Erythroblast (primary cell): Measurements from ENCODE around the gene CYTH3.
A peak's percentile ranks its signal among the peaks of the same experiment; 100 is the strongest.
"Not testable (repeated sequence)": the region's sequence is repeated elsewhere in the genome, so short reads cannot be mapped to it uniquely, and the experiment has no call there.

ENCODE experiments used
- DNase-seq, 2 experiments: peaks; one replicate each; lab custom pipeline; 2025; lab: John Stamatoyannopoulos, UW
- GATA1 ChIP-seq: IDR thresholded peaks from 2 replicates; pipeline ENCODE4 v1.6.1; 2011; ENCODE audit warnings: low read depth, mild to moderate bottlenecking, control low read depth, low read length, moderate library complexity
- POLR2A ChIP-seq: IDR thresholded peaks from 2 replicates; pipeline ENCODE4 v1.6.1; 2011; ENCODE audit warnings: mild to moderate bottlenecking, low read length

The CYTH3 gene, protein sequence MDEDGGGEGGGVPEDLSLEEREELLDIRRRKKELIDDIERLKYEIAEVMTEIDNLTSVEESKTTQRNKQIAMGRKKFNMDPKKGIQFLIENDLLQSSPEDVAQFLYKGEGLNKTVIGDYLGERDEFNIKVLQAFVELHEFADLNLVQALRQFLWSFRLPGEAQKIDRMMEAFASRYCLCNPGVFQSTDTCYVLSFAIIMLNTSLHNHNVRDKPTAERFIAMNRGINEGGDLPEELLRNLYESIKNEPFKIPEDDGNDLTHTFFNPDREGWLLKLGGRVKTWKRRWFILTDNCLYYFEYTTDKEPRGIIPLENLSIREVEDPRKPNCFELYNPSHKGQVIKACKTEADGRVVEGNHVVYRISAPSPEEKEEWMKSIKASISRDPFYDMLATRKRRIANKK

DNA sequence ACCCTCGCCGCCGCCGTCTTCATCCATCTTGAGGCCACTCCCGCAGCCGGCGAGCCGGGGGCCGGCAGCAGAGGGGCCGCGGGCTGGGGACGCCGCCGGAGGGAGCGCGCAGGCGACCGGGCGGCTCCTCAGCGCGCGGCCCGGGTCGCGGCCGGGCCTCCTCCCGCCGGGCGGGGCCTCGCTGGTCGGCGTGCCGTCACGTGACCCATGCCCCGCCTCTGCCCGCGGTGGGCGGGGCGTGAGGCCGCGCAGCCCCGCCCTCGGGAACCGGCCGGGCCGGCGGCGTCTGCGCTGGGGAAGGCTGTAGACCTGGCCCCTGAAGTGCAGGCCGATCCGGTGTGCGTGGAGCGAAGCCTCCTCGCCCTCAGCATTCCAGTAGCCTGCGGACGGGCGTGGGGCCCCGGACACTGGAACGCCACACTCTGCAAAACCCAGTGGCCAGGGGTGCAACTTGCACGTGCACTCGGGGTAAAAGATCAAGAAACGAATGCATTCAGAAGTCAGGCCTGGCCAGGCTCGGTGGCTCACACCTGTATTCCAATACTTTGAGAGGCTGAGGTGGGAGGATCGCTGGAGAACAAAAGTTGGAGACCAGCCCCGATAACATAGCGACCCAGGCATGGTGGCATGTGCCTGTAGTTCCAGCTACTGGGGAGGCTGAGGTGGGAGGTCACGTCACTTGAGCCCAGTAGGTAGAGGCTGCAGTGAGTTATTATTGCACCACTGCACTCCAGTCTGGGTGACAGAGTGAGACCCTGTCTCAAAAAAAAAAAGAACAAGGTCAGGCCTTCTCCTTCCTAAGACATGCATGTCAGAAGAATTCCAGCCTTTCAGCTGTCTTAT, at the start of gene CYTH3:
CYTH3 (minus strand) TSS at position 144 of the 843 bp plus-strand sequence; CDS start at position 27, 117 bp downstream.
- peak; percentile 87 to 94 for DNase-seq

DNA sequence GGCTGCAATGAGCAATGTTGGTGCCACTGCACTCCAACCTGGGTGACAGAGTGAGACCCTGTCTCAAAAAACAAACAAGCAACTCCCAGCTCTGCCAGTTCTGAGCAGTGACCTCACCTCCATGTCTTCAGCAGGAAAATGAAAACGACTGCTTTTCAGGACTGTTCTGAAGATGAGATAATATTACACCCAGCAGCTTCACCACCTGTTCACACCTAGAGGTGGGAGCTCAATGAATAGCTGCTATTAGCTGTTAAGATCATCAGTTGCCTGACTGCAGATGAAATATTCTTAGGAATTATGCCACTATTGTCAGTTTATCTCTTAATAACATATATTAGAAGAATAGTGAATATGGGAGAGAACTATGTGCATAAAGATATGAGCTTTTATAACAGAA, 48.4 kb upstream of the CYTH3 start:
- no peak for DNase-seq
- no peak for TF ChIP-seq POLR2A
- no peak for TF ChIP-seq GATA1

More for the DNA sequence above, at the start of gene CYTH3:
- peak; percentile 60 for TF ChIP-seq POLR2A
- no peak for TF ChIP-seq GATA1

DNA sequence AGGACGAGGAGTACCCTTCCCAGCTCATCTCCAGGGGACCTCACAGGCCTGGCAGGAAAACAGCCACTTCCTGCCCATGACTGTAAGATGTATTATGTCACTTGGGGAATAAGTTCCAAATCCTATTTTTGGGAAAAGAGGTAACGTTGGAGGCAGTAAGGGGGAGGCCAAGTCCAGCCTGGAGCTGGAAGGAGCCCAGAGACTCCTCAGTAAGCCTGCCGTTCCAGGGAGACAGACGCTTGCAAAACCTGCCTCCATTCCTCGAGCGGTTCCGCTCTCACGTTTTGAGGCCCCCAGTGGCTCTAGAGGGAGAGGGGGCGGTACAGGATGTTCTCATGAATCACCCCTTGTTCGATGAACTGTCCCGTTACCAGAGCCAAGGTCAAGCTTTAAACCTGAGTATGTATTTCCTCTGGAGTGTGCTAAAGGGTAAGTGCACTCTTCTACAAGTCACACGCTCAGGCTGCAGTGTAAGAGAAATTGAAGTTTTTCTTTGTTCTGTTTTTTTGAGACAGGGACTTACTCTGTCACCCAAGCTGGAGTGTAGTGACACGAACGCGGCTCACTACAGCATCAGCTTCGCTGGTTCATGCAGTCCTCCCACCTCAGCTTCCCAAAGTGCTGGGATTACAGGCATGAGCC, 45.5 kb upstream of the CYTH3 start:
- DNase-seq: no peak
- TF ChIP-seq GATA1: no peak
- no peak for TF ChIP-seq POLR2A

DNA sequence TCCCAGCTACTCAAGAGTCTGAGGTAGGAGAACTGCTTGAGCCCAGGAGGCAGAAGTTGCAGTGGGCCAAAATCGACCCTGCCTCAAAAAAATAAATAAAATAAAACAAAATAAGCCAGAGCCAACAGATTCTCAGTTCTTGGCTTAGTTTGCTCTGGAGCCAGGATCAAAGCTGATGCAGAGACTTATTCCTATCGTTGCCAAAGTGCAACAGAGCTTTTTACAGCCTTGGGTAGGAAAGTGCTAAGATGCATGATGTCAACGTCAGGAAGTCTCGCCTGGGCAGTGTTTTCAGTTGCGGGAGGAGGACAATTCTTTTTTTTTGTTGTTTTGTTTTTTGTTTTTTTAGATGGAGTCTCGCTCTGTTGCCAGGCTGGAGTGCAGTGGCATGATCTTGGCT, 43.8 kb upstream of the CYTH3 start:
- no peak for TF ChIP-seq GATA1
- no peak for TF ChIP-seq POLR2A

DNA sequence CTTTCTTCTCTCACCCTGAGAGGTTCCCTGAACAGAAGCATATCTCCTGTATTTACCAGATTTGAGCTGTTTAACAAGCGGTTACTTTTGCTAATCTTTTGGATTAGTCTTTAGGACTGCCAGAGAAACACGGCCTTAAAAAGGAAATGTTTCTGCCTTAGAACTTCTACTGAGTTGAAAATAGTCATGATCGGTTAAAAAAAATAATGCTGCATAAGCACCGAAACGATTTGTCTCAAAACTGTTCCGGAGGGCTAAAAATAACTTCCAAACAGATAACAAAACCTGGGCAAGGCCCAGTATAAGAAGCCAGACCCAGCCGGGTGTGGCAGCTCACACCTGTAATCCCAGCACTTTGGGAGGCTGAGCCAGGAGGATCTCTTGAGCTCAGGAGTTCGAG, 43.3 kb upstream of the CYTH3 start:
- TF ChIP-seq GATA1: no peak
- TF ChIP-seq POLR2A: no peak
- DNase-seq: no peak

More for the DNA sequence above, 43.8 kb upstream of the CYTH3 start:
- DNase-seq: no peak

DNA sequence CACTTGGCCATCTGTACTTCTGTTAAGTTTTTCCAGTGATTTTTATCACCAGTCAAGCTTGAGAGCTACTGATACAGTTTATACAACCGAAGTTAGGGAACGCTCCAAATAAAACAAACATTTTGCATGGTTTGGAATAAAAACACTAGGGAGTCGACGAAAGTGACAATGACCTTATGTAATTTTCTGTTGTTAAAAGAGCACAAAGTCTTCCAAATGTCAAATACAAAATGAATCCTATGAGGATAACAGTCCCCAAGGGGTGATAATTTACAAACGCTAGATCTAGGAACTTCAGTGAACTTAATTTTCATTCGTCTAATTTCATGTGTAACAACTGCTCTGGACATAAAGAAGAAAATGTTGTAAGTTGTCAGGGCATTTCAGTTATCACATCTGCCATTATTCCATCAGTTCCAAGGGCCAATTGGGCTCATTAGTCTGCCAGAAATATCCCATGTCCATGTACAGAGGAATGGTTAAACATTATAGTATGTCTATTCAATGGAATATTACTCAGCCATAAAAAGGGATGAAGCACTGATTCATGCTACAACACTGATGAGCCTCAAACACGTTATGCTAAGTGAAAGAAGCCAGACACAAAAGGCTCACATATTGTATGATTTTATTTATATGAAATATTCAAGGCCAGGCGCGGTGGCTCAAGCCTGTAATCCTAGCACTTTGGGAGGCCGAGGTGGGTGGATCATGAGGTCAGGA, 38.0 kb upstream of the CYTH3 start:
- DNase-seq: no peak
- TF ChIP-seq POLR2A (no peak), GATA1 (no peak)

DNA sequence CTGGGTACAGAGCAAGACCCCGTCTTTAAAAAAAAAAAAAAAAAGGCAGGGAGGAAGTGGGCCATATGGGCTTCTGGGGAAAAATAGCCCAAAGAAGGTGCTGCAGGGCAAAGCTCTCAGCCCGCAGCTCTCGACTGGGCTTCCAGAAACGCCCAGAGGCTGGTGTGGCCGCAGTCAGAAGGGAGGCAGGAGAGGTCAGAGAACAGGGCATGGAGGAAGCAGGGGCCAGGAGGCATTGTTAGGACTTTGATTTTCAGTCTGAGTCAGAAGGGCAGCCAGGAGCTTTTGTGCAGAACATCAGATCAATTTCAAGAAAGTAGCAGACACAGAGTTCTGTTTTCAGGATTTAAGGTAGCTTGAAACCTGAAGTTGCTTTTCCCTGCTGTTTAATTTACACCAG, 35.3 kb upstream of the CYTH3 start:
- no peak for TF ChIP-seq POLR2A
- no peak for TF ChIP-seq GATA1
- DNase-seq: no peak

DNA sequence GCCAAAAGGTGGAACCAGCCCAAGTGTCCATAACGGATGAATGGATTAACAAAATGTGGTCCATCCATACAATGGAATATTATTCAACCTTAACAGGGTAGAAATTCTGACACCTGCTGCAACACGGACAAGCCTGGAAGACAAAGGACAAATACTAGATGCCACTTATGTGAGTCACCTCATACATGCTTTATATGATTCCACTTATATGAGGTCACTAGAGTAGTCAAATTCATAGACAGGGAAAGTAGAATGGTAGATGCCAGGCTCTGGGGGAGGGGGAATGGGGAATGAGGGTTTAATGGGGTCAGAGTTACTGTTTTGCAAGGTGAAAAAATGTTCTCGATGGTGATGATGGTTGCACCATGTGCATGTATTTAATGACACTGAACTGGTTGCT, 34.0 kb upstream of the CYTH3 start:
- DNase-seq: no peak
- TF ChIP-seq GATA1 (no peak), POLR2A (no peak)

DNA sequence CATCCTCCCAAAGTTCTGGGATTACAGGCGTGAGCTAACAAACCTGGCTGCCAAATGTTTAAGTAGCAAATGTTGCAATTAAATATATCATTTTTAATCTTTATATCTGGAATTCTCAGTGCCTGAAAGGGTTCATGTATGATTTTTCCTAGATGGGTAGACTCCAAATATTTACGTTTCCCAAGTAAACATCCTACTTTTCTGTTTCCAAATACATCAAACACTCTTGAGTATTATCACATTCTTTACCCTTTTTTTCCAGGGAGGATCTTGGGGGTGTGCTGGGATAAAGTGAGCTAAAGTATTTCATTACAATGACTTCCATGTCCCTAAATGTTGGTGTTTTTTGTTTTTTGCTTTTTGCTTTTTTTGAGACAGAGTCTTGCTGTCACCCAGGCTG, 32.9 kb upstream of the CYTH3 start:
- TF ChIP-seq GATA1 (no peak), POLR2A (no peak)
- DNase-seq: no peak

DNA sequence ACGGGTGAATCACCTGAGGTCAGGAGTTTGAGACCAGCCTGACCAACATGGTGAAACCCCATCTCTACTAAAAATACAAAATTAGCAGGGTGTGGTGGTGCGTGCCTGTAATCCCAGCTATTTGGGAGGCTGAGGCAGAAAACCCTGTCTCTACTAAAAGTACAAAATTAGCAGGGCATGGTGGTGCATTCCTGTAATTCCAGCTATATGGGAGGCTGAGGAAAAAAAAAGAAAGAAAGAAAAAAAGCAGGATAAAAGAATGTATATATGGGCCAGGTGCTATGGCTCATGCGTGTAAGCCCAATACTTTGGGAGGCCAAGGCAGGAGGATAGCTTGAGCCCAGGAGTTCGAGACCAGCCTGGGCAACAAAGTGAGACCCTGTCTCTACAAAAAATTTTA, 29.0 kb upstream of the CYTH3 start:
- DNase-seq: not testable (repeated sequence)

DNA sequence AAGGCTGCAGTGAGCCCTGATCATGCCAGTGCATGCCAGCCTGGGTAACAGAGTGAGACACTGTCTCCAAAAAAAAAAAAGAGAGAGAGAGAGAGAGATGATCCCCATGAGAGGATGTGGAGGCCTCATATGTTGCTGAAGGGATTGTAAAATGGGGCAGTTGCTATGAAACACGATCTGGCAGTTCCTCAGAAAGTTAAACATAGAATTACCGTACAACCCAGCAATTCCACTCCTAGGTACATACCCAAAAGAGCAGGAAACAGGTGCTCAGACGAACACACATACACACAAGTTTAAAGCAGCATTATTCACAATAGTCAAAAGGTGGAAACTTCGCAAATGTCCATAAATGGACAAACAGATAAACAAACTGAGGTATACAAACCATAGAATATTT, 27.4 kb upstream of the CYTH3 start:
- TF ChIP-seq POLR2A (no peak), GATA1 (no peak)
- no peak for DNase-seq

DNA sequence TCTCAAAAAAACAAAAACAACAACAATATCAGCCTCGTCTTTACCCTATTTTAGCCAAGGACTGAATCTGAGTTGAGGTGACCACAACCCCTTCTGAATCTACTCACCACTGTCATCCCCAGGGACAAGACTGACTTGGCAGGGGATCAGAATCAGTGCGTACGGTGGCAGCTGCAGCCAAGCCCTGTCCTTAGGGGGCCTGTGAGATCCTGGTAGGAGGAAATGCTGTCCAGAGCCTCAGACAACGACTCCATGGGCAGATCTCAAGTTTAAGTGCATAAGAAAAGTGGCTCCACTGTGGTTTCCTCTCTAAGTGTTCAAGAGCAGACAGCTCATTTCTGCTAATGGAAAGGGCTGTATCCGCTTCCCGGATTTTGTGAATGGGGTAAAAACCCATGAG, 22.4 kb upstream of the CYTH3 start:
- no peak for DNase-seq
- no peak for TF ChIP-seq POLR2A
- TF ChIP-seq GATA1: no peak

DNA sequence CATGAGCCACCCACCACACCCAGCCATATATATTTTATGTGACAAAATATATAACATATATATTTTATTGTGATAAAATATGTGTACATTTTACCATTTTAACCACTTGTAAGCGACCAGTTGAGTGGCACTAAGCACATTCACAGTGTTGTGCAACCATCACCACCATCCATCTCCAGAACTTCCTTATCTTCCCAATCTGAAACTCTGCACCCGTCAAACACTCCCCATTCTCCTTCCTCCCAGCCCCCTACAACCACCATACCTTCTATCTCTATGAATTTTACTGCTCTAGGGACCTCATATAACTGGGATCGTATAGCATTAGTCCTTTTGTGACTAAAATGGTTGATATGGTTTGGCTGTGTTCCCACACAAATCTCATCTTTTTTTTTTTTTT, 20.8 kb upstream of the CYTH3 start:
- no peak for TF ChIP-seq POLR2A
- no peak for TF ChIP-seq GATA1
- DNase-seq: no peak

DNA sequence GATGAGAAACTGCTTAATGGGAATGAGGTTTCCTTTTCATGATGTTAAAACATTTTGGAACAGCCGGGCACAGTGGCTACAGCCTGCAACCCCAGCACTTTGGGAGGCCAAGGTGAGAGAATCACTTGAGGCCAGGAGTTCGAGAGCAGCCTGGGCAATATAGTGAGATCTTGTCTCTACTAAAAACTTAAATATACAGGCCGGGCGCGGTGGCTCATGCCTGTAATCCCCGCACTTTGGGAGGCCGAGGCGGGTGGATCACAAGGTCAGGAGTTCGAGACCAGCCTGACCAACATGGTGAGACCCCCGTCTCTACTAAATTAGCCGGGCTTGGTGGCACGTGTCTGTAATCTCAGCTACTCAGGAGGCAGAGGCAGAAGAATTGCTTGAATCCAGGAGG, 19.5 kb upstream of the CYTH3 start:
- DNase-seq: not testable (repeated sequence)
